ENCODE data around the gene NMUR1. TPM values are rescaled to one million over a fixed set of nuclear protein-coding genes. Genes with fewer than 3 reads are reported as not detected.

The NMUR1 gene
- total and polyA plus RNA-seq, 2 donors (not counting 3 experiments of a cell fraction or from before 2014, with no cell fraction given) = not detected

DNA sequence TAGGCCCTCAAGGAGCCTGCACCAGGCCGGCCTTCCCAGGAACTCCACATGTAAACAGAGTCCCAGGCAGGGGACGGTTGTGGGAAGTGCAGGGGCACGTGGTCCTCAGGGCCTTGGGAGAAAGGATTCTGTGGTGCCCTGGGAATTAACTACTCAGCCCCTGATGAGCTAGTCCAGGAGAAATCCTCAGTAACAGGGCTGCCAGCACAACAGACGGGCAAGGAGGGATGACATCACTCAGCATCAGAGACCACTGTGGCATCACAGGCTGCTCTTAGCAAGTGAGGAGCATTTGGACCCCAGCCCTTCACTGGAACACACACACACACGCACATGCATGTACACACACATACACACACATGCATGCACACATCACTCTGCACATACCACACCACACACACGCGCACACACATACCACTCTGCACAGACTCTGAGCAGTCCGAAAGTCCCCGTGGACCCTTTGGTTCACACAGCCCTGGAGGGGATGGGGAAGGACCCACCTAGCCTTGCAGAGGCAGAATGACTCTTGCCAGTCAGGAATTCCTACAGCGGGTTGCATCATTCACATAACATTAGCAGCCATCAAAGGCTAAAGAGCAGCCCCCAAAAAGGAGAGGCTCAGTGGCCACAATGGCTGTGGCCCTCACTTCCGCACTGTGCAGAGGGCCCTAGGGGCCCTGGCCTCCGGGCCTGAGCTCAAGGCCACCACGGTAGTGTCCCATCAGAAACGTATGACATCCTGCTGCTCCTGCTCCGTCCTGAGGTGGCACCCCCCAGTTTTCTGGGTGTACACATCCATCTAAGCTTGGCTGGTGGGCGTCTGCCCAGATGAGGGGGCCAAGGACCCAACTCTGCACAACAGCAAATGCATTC, 1.9 kb upstream of the NMUR1 start:
- intact Hi-C loops (cut with micrococcal nuclease) (no loop called here), dilution Hi-C loops (cut with MboI; ENCODE audit: extremely low pct_ligation_motif_present, low sequenced_read_pairs) (no loop called here)
- TF ChIP-seq POLR2AphosphoS5 (IDR thresholded peaks at IDR 0.05; ENCODE audit: insufficient read depth, low read depth, low read length) = no peak
- TF ChIP-seq GATA2 (IDR thresholded peaks at IDR 0.05; ENCODE audit: insufficient read depth, insufficient read length, low read depth, low read length) = no peak
- no peak for TF ChIP-seq MYC (IDR thresholded peaks at IDR 0.05; ENCODE audit: low read depth, low read length)
- no peak for TF ChIP-seq FOS (IDR thresholded peaks at IDR 0.05; ENCODE audit: borderline replicate concordance, insufficient read depth, low read length)
- TF ChIP-seq, protein P1, sequence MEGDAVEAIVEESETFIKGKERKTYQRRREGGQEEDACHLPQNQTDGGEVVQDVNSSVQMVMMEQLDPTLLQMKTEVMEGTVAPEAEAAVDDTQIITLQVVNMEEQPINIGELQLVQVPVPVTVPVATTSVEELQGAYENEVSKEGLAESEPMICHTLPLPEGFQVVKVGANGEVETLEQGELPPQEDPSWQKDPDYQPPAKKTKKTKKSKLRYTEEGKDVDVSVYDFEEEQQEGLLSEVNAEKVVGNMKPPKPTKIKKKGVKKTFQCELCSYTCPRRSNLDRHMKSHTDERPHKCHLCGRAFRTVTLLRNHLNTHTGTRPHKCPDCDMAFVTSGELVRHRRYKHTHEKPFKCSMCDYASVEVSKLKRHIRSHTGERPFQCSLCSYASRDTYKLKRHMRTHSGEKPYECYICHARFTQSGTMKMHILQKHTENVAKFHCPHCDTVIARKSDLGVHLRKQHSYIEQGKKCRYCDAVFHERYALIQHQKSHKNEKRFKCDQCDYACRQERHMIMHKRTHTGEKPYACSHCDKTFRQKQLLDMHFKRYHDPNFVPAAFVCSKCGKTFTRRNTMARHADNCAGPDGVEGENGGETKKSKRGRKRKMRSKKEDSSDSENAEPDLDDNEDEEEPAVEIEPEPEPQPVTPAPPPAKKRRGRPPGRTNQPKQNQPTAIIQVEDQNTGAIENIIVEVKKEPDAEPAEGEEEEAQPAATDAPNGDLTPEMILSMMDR (IDR thresholded peaks at IDR 0.05; ENCODE audit: extremely low read depth in 1 of 2, insufficient read depth in 1 of 2, low read depth in 1 of 2, low read length in 2 of 2) = no peak
- no peak for TF ChIP-seq JUN (IDR thresholded peaks at IDR 0.05; ENCODE audit: borderline replicate concordance, insufficient read depth, insufficient read length, low read depth)
- no peak for TF ChIP-seq POLR2A (IDR thresholded peaks at IDR 0.05; ENCODE audit: low read depth, low read length)
- TF ChIP-seq, protein P2, sequence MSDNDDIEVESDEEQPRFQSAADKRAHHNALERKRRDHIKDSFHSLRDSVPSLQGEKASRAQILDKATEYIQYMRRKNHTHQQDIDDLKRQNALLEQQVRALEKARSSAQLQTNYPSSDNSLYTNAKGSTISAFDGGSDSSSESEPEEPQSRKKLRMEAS (IDR thresholded peaks at IDR 0.05; ENCODE audit: insufficient read depth, insufficient read length) = no peak
- no peak for TF ChIP-seq EZH2 (IDR thresholded peaks at IDR 0.05; ENCODE audit: borderline replicate concordance, low read depth, low read length, severe bottlenecking)
- H3K4me1 ChIP-seq (ENCODE audit: control insufficient read depth, extremely low read depth, insufficient read depth, low read length) = peaks cover 3% of the 10 kb centered on the region
- H3K9ac ChIP-seq (replicated peaks; ENCODE audit: extremely low read depth, insufficient read depth, low read length) = no peak overlapping the region
- no peaks in the 10 kb centered on the region for H3K9me3 ChIP-seq (replicated peaks; ENCODE audit: control insufficient read depth, insufficient read depth, low read length)
- H3K4me2 ChIP-seq (ENCODE audit: insufficient read depth, low read length) = no peak overlapping the region
- no peaks in the 10 kb centered on the region for H3K36me3 ChIP-seq (ENCODE audit: control insufficient read depth in 2 of 2, extremely low read depth in 1 of 2, insufficient read depth in 2 of 2, low read length in 2 of 2)
- ChIA-PET POLR2A (no interaction called here), CTCF (interaction anchor here (1.0 to 4.8 kb wide), 11 partner anchors 9 to 145 kb away, joined by 3 to 17 read pairs (median 6); no protein-coding TSS in a partner anchor)
- BruUV-seq (replicated peaks) = no TSS peak
- H2AFZ ChIP-seq (ENCODE audit: low read depth, low read length) = no peak overlapping the region
- H3K27ac ChIP-seq (ENCODE audit: insufficient read depth, low read depth, low read length) = no peak overlapping the region
- peaks cover 9 to 13% of the 10 kb centered on the region in 2 experiments for H3K27me3 ChIP-seq (ENCODE audit: control insufficient read depth in 2 of 2, insufficient read depth in 2 of 2, low read length in 2 of 2)
- H3K9me1 ChIP-seq (replicated peaks; ENCODE audit: control insufficient read depth, extremely low read depth, insufficient read depth, low read length) = no peaks in the 10 kb centered on the region
- no peaks in the 10 kb centered on the region for H4K20me1 ChIP-seq (replicated peaks; ENCODE audit: control insufficient read depth, extremely low read depth, insufficient read depth, low read length)
- FAIRE-seq (no peak), DNase-seq (ENCODE audit: low read depth, low spot score) (no peak)
- no peaks in the 10 kb centered on the region for H3K79me2 ChIP-seq (ENCODE audit: control insufficient read depth, insufficient read depth, low read length)
- H3K4me3 ChIP-seq (replicated peaks in 1 of 3; ENCODE audit: insufficient read depth in 1 of 3, low read depth in 1 of 3, low read length in 3 of 3) = no peak overlapping the region
